Hematopoietic multipotent progenitor cell (in vitro differentiated cells): ENCODE data around the gene AGL. TPM values are rescaled to one million over a fixed set of nuclear protein-coding genes. Genes with fewer than 3 reads are reported as not detected.
"Not testable (repeated sequence)": the region's sequence is repeated elsewhere in the genome, so short reads cannot be mapped to it uniquely, and the experiment has no call there.

Experiments
- DNase-seq, 3 donors: peaks; one replicate each; pipeline ENCODE4 v3.0.0-alpha.2; 2011 to 2015; ENCODE audit warnings: low read depth in 2 of 3, low spot score in 2 of 3
- total RNA-seq: library from RNA; depleted of rRNA; stranded (reverse); fragments of >200 nt; gene quantifications from one replicate; pipeline ENCODE4 v1.2.3, GENCODE V29; 2012

The AGL gene
- total RNA-seq, 1 donor: 5.7 TPM

GRCh38 chr1:99850459-99851291 is 514 bp downstream of the AGL start:
- DNase-seq: peak in 1 of 3 donors; percentile 8

- DNase-seq: no peak
These were observed 1.8 kb downstream of the AGL start for GRCh38 chr1:99851850-99852454.

- DNase-seq: no peak
These were observed 2.5 kb downstream of the AGL start for GRCh38 chr1:99852648-99853047.

- no peak for DNase-seq
These were observed 5.8 kb downstream of the AGL start for GRCh38 chr1:99855914-99856450.

- DNase-seq: not testable (repeated sequence)
These were observed 6.9 kb downstream of the AGL start for GRCh38 chr1:99857041-99857440.

- DNase-seq: no peak
These were observed 8.1 kb downstream of the AGL start for GRCh38 chr1:99858286-99858685.

- no peak for DNase-seq
These were observed 8.7 kb downstream of the AGL start for GRCh38 chr1:99858881-99859280.

- no peak for DNase-seq
These were observed 10.5 kb downstream of the AGL start for GRCh38 chr1:99860703-99861102.

- DNase-seq: no peak
These were observed 17.5 kb downstream of the AGL start for GRCh38 chr1:99867682-99868081.

GRCh38 chr1:99869304-99869703 is 19.1 kb downstream of the AGL start:
- no peak for DNase-seq

- no peak for DNase-seq
These were observed 19.6 kb downstream of the AGL start for GRCh38 chr1:99869723-99870122.

- DNase-seq: no peak
These were observed 21.9 kb downstream of the AGL start for GRCh38 chr1:99872063-99872462.

- DNase-seq: no peak
These were observed 27.4 kb downstream of the AGL start for GRCh38 chr1:99877568-99877967.

- no peak for DNase-seq
These were observed 36.0 kb downstream of the AGL start for GRCh38 chr1:99886179-99886578.

- DNase-seq: no peak
These were observed 36.7 kb downstream of the AGL start for GRCh38 chr1:99886841-99887240.

GRCh38 chr1:99887890-99888289 is 37.7 kb downstream of the AGL start:
- DNase-seq: no peak

- no peak for DNase-seq
These were observed 41.8 kb downstream of the AGL start for GRCh38 chr1:99891997-99892396.

- not testable (repeated sequence) for DNase-seq
These were observed 53.1 kb downstream of the AGL start for GRCh38 chr1:99903278-99903677.

GRCh38 chr1:99906535-99906934 is 56.4 kb downstream of the AGL start:
- no peak for DNase-seq

- no peak for DNase-seq
These were observed 67.1 kb downstream of the AGL start for GRCh38 chr1:99917214-99917613.

GRCh38 chr1:99919220-99919619 is 69.1 kb downstream of the AGL start:
- DNase-seq: no peak

- DNase-seq: no peak
These were observed 84.6 kb downstream of the AGL start for GRCh38 chr1:99934801-99935200.
